Neural crest cell (in vitro differentiated cells): Measurements from ENCODE around the gene JUNB. TPM values are rescaled to one million over a fixed set of nuclear protein-coding genes. Genes with fewer than 3 reads are reported as not detected.

Experiments
- DNase-seq: peaks from one replicate; pipeline ENCODE4 v3.0.0; 2021; ENCODE audit warnings: low read depth, mixed read lengths, low spot score
- H3K27ac Mint-ChIP-seq: one replicate; pipeline ENCODE4 v1.8.0; 2021; ENCODE audit warnings: mild to moderate bottlenecking, mixed read lengths; ENCODE audit not compliant: unreplicated experiment
- H3K27me3 Mint-ChIP-seq: 2 replicates; pipeline ENCODE4 v1.8.0; 2021; ENCODE audit warnings: low read depth, mild to moderate bottlenecking, mixed read lengths
- H3K36me3 Mint-ChIP-seq: 2 replicates; pipeline ENCODE4 v1.8.0; 2021; ENCODE audit warnings: low read depth, mild to moderate bottlenecking, mixed read lengths
- H3K4me1 Mint-ChIP-seq: 2 replicates; pipeline ENCODE4 v1.8.0; 2021; ENCODE audit warnings: mixed read lengths
- H3K4me3 Mint-ChIP-seq: one replicate; pipeline ENCODE4 v1.8.0; 2021; ENCODE audit warnings: mild to moderate bottlenecking, mixed read lengths
- H3K9me3 Mint-ChIP-seq: 2 replicates; pipeline ENCODE4 v1.8.0; 2021; ENCODE audit warnings: mixed read lengths
- CTCF ChIP-seq: fragments of 200-600 bp; sonication (generic); conservative IDR thresholded peaks from 2 replicates; pipeline ENCODE4 v1.5.0; 2021; ENCODE audit warnings: antibody characterized with exemption, mild to moderate bottlenecking
- total RNA-seq: library from RNA; stranded (reverse); gene quantifications from 2 replicates; pipeline ENCODE4 v1.2.1, GENCODE V29; 2021

The JUNB gene
- total RNA-seq, 1 donor from 2014 or later = 9.6 TPM

DNA sequence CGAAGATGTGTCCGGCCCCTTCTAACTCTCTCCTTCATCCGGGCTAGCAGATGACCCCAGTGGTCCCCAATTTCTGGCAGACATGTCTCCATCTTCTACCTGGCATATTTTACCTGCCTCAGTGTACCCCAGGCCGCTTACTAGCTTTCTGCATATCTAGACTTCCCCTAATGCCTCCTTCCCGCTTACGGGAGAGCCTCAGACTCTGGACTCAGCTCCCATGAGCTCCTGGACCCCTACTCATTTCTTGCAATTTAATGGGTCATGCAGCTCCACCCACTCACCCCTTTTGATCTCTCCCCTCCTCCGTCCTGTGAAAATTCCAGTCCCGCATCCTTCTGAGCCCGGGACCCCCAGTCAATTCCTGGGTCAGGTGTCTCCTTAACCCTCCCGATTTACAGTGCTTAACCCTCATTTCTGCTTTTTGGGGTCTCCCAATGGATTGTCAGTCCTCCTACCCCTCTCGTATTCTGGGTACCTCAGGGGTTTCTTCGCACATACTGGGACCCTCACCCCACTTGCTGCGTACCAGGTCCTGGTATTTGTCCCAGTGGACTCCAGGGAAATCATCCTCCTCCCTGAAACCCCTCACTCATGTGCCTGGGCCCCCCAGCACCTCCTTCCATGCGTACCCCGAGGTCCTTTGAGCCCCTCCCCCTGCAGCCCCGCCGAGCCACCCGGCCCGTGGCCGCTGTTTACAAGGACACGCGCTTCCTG lies 500 bp upstream of the JUNB start:
- no peak for DNase-seq
- peaks cover 15% of the 10 kb centered on the region for H3K27me3 Mint-ChIP-seq
- no peaks in the 10 kb centered on the region for H3K36me3 Mint-ChIP-seq
- peak overlapping the region; percentile 80 for H3K4me3 Mint-ChIP-seq
- H3K9me3 Mint-ChIP-seq = no peaks in the 10 kb centered on the region
- TF ChIP-seq CTCF = no peak
- H3K4me1 Mint-ChIP-seq = peaks cover 41% of the 10 kb centered on the region
- no peak overlapping the region for H3K27ac Mint-ChIP-seq

DNA sequence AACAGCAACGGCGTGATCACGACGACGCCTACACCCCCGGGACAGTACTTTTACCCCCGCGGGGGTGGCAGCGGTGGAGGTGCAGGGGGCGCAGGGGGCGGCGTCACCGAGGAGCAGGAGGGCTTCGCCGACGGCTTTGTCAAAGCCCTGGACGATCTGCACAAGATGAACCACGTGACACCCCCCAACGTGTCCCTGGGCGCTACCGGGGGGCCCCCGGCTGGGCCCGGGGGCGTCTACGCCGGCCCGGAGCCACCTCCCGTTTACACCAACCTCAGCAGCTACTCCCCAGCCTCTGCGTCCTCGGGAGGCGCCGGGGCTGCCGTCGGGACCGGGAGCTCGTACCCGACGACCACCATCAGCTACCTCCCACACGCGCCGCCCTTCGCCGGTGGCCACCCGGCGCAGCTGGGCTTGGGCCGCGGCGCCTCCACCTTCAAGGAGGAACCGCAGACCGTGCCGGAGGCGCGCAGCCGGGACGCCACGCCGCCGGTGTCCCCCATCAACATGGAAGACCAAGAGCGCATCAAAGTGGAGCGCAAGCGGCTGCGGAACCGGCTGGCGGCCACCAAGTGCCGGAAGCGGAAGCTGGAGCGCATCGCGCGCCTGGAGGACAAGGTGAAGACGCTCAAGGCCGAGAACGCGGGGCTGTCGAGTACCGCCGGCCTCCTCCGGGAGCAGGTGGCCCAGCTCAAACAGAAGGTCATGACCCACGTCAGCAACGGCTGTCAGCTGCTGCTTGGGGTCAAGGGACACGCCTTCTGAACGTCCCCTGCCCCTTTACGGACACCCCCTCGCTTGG lies 966 bp downstream of the JUNB start:
- no peak for TF ChIP-seq CTCF
- Mint-ChIP-seq H3K4me1 (peaks cover 51% of the 10 kb centered on the region), H3K4me3 (peak overlapping the region; percentile 94), H3K36me3 (no peaks in the 10 kb centered on the region), H3K27me3 (peaks cover 18% of the 10 kb centered on the region), H3K9me3 (no peaks in the 10 kb centered on the region), H3K27ac (peak overlapping the region; percentile 90)
- DNase-seq = peak; percentile 58

- Mint-ChIP-seq H3K27me3 (peaks cover 18% of the 10 kb centered on the region), H3K9me3 (no peaks in the 10 kb centered on the region), H3K4me3 (peak overlapping the region; percentile 94), H3K27ac (peak overlapping the region; percentile 27), H3K36me3 (no peaks in the 10 kb centered on the region), H3K4me1 (peaks cover 51% of the 10 kb centered on the region)
- TF ChIP-seq CTCF = no peak
- no peak for DNase-seq
Measured at GRCh38 chr19:12792853-12793289, 1.6 kb downstream of the JUNB start.

GRCh38 chr19:12793290-12794195 lies 2.3 kb downstream of the JUNB start:
- Mint-ChIP-seq H3K27me3 (peaks cover 18% of the 10 kb centered on the region), H3K4me1 (peaks cover 44% of the 10 kb centered on the region), H3K4me3 (peak overlapping the region; percentile 94), H3K36me3 (no peaks in the 10 kb centered on the region), H3K9me3 (no peaks in the 10 kb centered on the region), H3K27ac (no peak overlapping the region)
- DNase-seq = peak; percentile 81
- TF ChIP-seq CTCF = no peak
